ENCODE results near the gene ZDHHC14.
A peak's percentile ranks its signal among the peaks of the same experiment; 100 is the strongest.

ZDHHC14 gene

GRCh38 chr6:157653521-157653920, 272.5 kb downstream of the ZDHHC14 start:
- peak; percentile 30 for DNase-seq

GRCh38 chr6:157655139-157655538, 274.1 kb downstream of the ZDHHC14 start:
- peak; percentile 6 for DNase-seq

DNA sequence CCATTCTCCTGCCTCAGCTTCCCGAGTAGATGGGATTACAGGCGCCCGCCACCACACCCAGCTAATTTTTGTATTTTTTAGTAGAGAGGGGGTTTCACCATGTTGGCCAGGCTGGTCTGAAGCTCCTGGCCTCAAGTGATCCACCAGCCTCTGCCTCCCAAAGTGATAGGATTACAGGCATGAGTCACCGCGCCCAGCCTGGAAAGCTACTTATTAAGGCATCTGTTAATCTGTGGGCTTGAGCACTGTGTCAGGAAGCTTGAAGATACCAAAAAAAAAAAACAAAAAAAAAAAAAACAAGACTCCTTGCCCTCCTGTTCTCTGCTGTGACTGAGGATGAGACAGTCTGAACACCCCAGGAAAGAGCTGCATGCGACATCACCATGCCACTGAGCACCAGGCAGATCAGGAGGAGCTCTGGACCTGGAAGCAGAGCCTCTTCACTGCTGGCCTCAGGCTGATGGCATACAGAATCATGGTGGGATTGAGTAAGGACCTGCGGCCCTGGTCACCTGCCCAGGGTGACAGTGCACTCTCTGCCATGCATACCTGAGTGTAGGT, 275.5 kb downstream of the ZDHHC14 start:
- DNase-seq: peak; percentile 27

DNA sequence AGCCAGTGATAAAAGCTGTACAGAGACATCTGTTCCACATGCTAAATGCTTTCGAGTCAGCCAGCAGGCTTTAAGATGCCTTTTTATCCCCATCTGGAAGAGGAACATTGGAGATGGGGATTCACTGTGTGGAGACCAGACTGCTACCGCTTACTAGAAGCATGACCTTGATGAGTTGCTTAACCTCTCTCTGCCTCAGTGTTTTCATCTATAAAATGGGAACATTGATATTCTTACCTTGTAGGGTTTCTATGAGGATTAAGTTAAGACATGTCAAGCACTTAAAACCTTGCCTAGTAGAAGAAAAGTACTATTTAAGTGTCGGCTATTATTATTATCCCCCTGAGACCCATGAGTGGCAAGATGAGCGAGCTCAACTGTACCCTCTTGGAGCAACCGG, 276.8 kb downstream of the ZDHHC14 start:
- no peak for DNase-seq

DNA sequence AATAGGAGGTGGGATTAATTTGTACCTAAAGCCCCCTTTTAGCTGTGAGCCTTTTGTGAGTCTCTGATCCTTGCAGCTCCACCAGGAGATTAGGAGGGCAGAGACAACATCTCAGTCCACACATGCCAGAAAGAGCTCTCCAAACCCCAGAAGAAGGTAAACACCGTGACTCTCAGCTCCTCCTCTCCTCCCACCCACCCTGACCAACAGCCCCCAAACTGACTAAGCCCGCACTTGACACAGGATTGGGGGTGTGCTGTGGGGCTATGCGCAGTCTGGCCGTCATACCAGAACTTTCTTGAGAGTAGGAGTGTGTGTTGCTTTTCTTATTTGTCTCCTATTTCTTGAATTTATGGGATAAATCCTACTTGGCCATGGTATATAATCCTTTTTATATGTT, 277.3 kb downstream of the ZDHHC14 start:
- no peak for DNase-seq

DNA sequence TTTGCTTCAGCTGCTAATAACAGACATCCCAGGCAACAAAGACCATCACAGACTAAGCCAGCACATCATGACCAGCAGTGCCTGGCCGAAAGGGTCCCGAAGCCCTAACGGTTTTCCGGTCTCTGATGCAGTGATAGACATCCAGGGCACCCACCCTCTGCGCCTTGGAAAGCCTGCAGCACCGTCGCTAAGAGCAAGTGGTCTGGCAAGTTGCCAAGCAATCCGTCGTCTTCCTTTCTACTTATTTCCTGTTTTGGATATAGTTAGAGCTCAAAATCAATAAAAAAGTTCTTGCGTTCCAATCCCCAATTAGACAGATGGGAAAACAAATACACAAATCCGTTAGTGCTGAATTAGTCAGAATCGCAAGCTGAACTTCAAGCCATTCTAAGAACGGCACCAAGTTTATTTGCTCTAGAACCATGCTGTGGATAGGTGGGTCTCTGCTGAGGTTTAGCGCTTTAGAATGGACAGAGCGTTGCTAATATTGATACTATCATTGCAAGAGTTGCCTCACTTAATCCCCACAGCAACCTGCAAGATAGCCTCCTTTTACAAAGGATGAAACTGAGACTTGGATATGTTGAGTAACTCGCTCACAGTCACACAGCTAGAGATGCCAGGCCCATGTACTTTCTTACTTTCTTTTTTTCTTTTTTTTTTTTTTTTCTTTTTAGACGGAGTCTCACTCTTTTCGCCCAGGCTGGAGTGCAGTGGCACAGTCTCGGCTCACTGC, 278.7 kb downstream of the ZDHHC14 start:
- peak; percentile 35 for DNase-seq

DNA sequence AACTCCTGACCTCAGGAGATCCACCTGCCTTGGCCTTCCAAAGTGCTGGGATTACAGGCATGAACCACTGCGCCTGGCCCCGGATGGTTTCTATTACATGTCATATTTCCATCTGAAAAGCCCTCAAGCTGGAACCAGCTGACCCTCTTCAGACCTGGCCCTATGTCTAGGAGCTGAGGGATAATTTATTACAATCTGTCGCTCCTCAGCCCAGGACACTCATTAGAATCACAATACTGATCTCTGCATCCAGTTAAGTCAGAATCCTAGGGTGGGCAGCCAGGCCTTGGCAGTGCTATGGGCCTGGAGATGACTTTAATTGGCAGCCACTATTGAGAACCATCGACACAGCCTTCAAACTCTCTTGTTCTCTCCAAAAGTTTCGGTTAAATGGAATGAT, 279.4 kb downstream of the ZDHHC14 start:
- DNase-seq: no peak

GRCh38 chr6:157661652-157662051, 280.7 kb downstream of the ZDHHC14 start:
- DNase-seq: no peak

DNA sequence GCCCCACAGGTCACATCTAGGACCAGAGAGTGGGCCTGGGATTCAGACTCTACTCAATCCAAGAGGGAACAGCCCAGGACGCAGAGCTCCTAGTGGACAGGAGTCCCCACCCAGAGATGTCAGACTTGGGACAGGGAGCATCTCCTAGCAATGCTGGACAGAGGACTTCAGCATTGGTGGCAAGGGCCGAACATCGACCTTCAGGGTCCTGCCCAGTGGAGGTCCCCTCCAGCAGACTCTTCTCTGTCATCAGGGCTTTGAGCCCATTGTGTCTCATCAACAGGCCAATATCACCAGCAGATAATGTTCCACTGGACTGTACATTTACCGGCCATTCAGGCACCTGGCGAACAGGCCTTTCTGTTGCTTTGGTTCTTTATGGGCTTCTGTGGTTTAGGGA, 282.3 kb downstream of the ZDHHC14 start:
- no peak for DNase-seq

DNA sequence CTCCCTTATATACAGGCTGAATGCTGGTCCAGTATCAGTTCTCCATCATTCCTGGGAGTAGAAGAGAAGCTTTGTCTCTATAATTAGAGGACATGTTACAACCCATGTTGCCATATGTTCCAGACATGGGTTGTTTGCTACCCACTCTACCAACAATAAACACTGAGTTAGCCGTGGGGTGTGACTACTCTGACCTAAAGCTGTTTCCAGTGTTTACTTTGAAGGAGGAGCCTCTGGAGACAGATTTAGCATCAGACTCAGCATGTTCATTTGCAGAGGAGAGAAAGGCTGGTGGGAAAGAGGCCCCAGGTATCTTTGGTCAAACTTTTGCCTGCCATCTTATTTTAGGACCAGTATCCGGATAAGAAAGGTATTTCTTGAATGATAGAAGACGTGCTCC, 284.2 kb downstream of the ZDHHC14 start:
- DNase-seq: no peak

- peak; percentile 37 for DNase-seq
Measured at GRCh38 chr6:157666729-157667128, 285.7 kb downstream of the ZDHHC14 start.

DNA sequence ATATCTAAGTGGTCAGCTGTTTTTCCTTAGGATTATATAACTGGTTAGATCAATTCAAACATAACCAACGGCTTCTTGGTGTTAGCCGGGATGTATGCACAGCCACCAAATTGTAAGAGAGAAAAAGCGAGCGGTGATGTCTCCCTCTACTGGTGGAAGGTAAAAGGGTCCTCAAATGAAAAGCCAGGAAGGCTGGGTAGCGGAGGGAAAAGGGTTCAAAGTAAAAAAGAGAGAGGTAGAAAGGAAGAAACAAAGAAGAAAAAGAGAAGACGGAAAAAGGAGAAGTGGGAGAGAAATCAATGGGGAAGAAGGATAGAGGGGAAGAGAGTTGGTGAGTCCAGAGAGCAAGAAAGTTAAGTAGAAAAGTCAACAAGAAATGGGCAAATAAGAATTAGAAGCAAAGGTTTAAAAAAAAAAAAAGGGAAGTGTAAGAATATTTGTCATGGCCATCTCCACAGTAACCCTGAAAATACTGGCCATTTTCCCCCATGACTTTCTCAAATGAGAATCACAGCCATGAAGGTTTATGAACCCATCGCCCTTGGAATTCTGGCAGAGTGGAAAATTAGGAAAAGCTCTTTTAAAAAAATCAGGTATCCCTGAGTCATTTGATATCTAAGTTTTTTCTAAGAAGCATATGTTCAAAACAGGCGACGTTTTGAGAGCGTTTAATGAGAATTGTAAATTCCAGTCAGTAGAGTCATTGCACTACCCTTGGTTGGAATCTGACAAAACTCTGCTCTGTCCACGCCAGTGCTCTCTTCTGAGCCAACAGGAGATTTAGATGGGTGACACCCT, 286.4 kb downstream of the ZDHHC14 start:
- peak; percentile 79 for DNase-seq

- no peak for DNase-seq
Measured at GRCh38 chr6:157668009-157668401, 287.0 kb downstream of the ZDHHC14 start.

DNA sequence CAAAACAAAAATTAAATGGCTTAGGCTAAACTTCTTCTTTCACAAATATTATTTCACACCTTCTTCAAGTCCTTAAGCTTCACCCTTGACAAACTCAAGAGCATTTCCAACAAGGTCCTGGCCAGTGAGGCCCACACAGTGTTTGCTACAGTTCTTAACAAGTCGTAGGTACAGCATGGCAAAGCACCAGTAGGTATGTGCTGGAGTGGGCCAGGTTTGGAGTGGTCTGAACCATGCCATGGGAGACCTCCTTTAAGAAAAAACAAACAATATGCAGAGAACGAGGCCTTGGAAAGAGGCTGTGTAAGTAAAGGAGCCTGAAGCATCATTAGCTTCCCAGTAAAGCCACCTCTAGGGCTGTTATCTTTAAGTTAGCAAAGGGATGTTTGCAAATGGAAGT, 287.7 kb downstream of the ZDHHC14 start:
- DNase-seq: no peak

- DNase-seq: no peak
Measured at GRCh38 chr6:157669323-157669722, 288.3 kb downstream of the ZDHHC14 start.

DNA sequence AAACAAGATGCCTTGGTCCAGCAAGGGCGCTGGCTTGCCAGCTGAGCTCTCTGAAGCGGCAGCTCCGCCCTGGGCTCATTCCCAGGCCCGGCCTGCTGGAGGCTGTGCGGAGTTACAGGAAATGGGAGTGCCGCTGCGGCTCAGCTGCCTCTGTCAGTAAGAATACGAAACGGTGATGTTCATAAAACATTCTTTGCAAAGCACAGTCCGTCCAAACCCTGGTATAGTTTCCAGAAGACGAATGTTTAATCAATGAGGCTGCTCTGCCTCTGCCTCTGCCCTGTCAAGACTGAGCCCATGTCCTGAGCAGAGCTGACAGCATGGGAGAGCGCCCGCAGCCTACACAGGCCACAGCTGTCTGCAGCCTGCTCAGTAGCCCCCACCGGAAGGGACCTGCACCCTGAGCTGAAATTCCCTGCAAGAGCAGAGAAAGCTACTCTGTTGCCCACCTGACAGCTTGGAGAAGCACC, 288.8 kb downstream of the ZDHHC14 start:
- DNase-seq: peak; percentile 87

DNA sequence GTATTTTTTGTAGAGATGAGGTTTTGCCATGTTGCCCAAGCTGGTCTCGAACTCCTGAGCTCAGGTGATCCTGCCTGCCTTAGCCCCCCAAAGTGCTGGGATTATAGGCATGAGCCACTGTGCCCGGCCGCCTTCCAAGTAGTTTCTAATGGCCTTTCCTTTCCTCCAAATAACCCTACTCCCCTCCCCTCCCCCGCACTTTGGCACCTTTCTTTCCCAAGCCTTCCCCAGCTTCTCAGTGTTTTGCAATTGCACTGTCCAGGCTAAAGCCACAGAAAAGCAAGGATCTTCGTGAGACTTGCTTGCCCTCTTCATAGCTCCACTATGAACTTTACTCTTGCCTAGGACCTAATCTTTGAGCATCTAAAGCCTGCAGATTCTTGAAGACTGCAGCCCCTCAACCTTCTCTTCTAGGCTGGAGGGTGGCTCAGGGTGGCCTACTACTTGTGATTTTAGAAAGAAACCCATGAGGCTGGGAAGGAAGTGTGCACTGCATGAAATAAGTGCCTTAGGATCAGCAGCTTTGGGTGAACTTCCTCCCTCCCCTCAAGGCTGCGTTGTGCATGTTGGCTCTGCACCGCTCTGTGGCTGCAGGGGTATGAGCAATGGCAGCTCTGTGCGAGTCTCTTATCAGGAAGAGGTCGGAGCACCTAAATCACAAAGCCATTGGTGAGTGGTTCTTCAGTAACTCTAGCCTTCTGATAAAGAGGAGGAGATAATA, 289.6 kb downstream of the ZDHHC14 start:
- no peak for DNase-seq

- peak; percentile 34 for DNase-seq
Measured at GRCh38 chr6:157672726-157673412, 291.9 kb downstream of the ZDHHC14 start.

- DNase-seq: no peak
Measured at GRCh38 chr6:157673596-157673995, 292.6 kb downstream of the ZDHHC14 start.

- no peak for DNase-seq
Measured at GRCh38 chr6:157674061-157674460, 293.1 kb downstream of the ZDHHC14 start.

DNA sequence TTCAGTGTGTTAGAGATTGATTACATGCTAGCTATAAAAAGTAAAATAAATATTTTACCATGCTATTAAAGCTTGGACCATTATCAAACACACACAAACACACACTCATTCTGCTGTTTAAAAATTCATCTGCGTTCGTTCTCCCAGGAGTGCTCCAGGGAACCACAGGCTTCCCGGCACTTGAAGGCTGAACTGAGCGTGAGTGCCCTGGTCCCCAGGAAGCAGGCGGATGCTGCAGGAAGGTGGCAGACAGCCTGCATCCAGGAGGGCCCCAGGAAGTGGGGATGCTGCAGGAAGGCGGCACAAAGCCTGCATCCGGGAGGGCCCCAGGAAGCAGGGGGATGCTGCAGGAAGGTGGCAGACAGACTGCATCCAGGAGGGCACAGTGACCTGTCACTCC, 294.8 kb downstream of the ZDHHC14 start:
- no peak for DNase-seq

GRCh38 chr6:157676241-157676640, 295.3 kb downstream of the ZDHHC14 start:
- DNase-seq: no peak

DNA sequence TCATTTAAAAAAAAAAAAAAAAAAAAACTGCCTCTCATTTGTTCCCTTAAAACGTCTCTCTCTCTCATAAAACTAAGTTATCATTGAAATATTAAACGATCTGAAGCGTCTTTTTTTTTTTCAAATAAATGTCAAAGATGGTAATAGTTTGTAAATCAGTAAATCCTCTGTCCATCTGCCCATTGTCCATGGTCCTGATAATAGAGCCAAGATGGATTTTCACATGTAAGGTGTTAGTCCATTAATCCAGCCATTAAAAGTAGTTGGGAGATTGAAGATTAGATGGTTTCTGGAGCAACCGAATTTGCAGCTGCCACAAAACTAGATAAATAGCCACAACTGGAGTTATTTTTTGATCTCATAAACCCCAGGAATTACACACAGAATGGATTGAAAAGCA, 296.2 kb downstream of the ZDHHC14 start:
- DNase-seq: no peak

All from right forelimb (tissue), 1 donor.